Measurements from ENCODE around the gene PPT1.

- TF ChIP-seq EZH2 (optimal IDR thresholded peaks at IDR 0.05; ENCODE audit: low read depth, low read length) (no peak), CTCF (IDR thresholded peaks at IDR 0.05; ENCODE audit: low read length) (no peak), EZH2phosphoT487 (IDR thresholded peaks at IDR 0.05; ENCODE audit: low read length) (no peak)
Observed at GRCh38 chr1:40132383-40133311, 35.6 kb upstream of the PPT1 start.
